Gastrocnemius medialis (tissue), 4 donors: ENCODE results near the gene C2CD4D.

ENCODE experiments used
- POLR2A ChIP-seq, 2 donors: fragments of 450-650 bp; IDR thresholded peaks; one replicate each; pipeline ENCODE4 v1.6.1; 2017; ENCODE audit warnings: antibody characterized with exemption in 2 of 2, mild to moderate bottlenecking in 2 of 2, moderate library complexity in 2 of 2
- TF ChIP-seq, protein P1 (sequence below), 5 experiments: fragments of 450-650 bp in 3 of 5; fragments of 200-600 bp in 2 of 5; sonication (generic) in 2 of 5; IDR thresholded peaks in 4 of 5; conservative IDR thresholded peaks in 1 of 5; 1 replicate in 4 of 5; 2 replicates in 1 of 5; pipeline ENCODE4 v1.5.1; 2016 to 2019; ENCODE audit warnings: antibody characterized with exemption in 5 of 5, mild to moderate bottlenecking in 3 of 5, moderate library complexity in 3 of 5

DNA sequence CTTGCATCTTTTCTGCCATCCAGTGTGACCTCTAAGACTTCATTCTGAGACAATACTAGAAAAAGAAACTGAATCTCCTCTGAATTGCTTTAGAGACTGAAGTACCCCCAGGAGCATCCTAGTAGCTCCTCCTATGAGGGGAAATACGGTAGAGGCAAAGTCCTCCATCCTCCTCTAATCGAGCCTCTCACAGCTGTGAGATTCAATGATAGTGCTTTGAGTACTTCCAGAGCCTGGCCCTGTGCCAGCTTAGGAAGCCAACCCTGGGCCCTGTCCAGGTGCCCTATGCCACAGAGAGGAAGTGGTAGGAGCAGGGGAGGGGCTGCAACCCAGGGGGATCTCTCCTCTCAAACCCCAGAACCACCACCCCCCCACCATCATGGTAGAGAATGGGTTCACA lies 18.7 kb downstream of the C2CD4D start:
- TF ChIP-seq, protein P1, sequence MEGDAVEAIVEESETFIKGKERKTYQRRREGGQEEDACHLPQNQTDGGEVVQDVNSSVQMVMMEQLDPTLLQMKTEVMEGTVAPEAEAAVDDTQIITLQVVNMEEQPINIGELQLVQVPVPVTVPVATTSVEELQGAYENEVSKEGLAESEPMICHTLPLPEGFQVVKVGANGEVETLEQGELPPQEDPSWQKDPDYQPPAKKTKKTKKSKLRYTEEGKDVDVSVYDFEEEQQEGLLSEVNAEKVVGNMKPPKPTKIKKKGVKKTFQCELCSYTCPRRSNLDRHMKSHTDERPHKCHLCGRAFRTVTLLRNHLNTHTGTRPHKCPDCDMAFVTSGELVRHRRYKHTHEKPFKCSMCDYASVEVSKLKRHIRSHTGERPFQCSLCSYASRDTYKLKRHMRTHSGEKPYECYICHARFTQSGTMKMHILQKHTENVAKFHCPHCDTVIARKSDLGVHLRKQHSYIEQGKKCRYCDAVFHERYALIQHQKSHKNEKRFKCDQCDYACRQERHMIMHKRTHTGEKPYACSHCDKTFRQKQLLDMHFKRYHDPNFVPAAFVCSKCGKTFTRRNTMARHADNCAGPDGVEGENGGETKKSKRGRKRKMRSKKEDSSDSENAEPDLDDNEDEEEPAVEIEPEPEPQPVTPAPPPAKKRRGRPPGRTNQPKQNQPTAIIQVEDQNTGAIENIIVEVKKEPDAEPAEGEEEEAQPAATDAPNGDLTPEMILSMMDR (IDR thresholded peaks at IDR 0.05 in 4 of 5, conservative IDR thresholded peaks at IDR 0.05 in 1 of 5) = no peak
- no peak for TF ChIP-seq POLR2A (IDR thresholded peaks at IDR 0.05)
